Measurements from ENCODE around the gene MIER3. TPM values are rescaled to one million over a fixed set of nuclear protein-coding genes. Genes with fewer than 3 reads are reported as not detected.

The MIER3 gene
- total and polyA plus RNA-seq, 9 of the 15 experiments (the other 6 are each of a cell fraction or from before 2014, with no cell fraction given) = 4.1 to 29.3 (median 13.0) TPM

GRCh38 chr5:56951946-56952691, at the start of gene MIER3 (continued):
- TF ChIP-seq SIN3B (IDR thresholded peaks at IDR 0.05; ENCODE audit: low read depth) = peak; percentile 66; the same call in 1 of the 2 replicates
- TF ChIP-seq TBP (optimal IDR thresholded peaks at IDR 0.05; ENCODE audit: low read depth, low read length) = peak; percentile 53
- TF ChIP-seq PHF8 (IDR thresholded peaks at IDR 0.05; ENCODE audit: borderline replicate concordance, low read length) = peak; percentile 67; the same call in 1 of the 2 replicates
- TF ChIP-seq POLR2G (IDR thresholded peaks at IDR 0.05; ENCODE audit: low read depth, low read length) = peak; percentile 90
- TF ChIP-seq RB1 (IDR thresholded peaks at IDR 0.05; ENCODE audit: low read depth) = 0 out of 2 replicates have a peak, but pooled peaks have one; percentile 4
- peak; percentile 12 for TF ChIP-seq NFYB (IDR thresholded peaks at IDR 0.05; ENCODE audit: extremely low read depth, insufficient read length)
- peak; percentile 28; the same call in 1 of the 2 replicates for TF ChIP-seq KDM2B (CRISPR knock-in tag; IDR thresholded peaks at IDR 0.05)
- peak in 1 of 2 experiments; percentile 22; a peak in 1 of 4 replicates for TF ChIP-seq UBTF (IDR thresholded peaks at IDR 0.05; ENCODE audit: borderline replicate concordance in 1 of 2, low read depth in 2 of 2, low read length in 2 of 2)
- no peak for TF ChIP-seq BMI1 (IDR thresholded peaks at IDR 0.05; ENCODE audit: low read length)
- no peak for TF ChIP-seq STAG1 (CRISPR knock-in tag; IDR thresholded peaks at IDR 0.05; ENCODE audit: borderline replicate concordance)
- peak; percentile 9 for TF ChIP-seq PCBP1 (IDR thresholded peaks at IDR 0.05; ENCODE audit: low read depth, low read length, poor library complexity, severe bottlenecking)
- TF ChIP-seq SMAD4 (CRISPR knock-in tag; conservative IDR thresholded peaks at IDR 0.05) = 0 out of 2 replicates have a peak, but pooled peaks have one; percentile 23
- 0 out of 2 replicates have a peak, but pooled peaks have one; percentile 38 for TF ChIP-seq ZNF766 (CRISPR knock-in tag; conservative IDR thresholded peaks at IDR 0.05)
- TF ChIP-seq POLR2AphosphoS5 (IDR thresholded peaks at IDR 0.05; ENCODE audit: control insufficient read depth, insufficient read depth, low read depth, low read length) = peak; percentile 53; the same call in 1 of the 2 replicates
- peak in 1 of 2 experiments; percentile 57; a peak in 1 of 4 replicates for TF ChIP-seq NONO (IDR thresholded peaks at IDR 0.05; ENCODE audit: low read depth in 2 of 2, low read length in 1 of 2)
- peak; percentile 25; the same call in 1 of the 2 replicates for TF ChIP-seq ZFX (CRISPR knock-in tag; IDR thresholded peaks at IDR 0.05)
- TF ChIP-seq STAT5A (IDR thresholded peaks at IDR 0.05; ENCODE audit: borderline replicate concordance, low read length) = no peak
- peak; percentile 63 for TF ChIP-seq CTBP1 (IDR thresholded peaks at IDR 0.05; ENCODE audit: borderline replicate concordance)
- TF ChIP-seq CREB3L1 (IDR thresholded peaks at IDR 0.05; ENCODE audit: borderline replicate concordance, low read depth) = no peak
- no peak for TF ChIP-seq PBX2 (CRISPR knock-in tag; IDR thresholded peaks at IDR 0.05; ENCODE audit: low read depth)
- TF ChIP-seq PBX2 (tag; conservative IDR thresholded peaks at IDR 0.05; ENCODE audit: low read depth) = no peak
